DOHH2 (cell line): ENCODE results near the gene NRF1.

ENCODE experiments used
- H3F3A ChIP-seq: fragments of 200-600 bp; sonication (generic), shearing (Covaris generic); 2 replicates; pipeline ENCODE4 v1.6.0; 2016; ENCODE audit warnings: antibody characterized with exemption, mild to moderate bottlenecking; ENCODE audit not compliant: control insufficient read depth, insufficient read depth
- H3K27ac ChIP-seq: fragments of 200-600 bp; sonication (generic); 2 replicates; pipeline ENCODE4 v1.5.1; 2014; ENCODE audit warnings: low read depth, mild to moderate bottlenecking, low read length, moderate library complexity
- H3K27me3 ChIP-seq: fragments of 200-600 bp; sonication (generic); 2 replicates; pipeline ENCODE4 v1.6.1; 2014; ENCODE audit warnings: mild to moderate bottlenecking, low read length, mixed read lengths; ENCODE audit not compliant: control insufficient read depth
- H3K36me3 ChIP-seq: fragments of 200-600 bp; sonication (generic); 2 replicates; pipeline ENCODE4 v1.6.1; 2014; ENCODE audit warnings: mild to moderate bottlenecking, low read length, moderate library complexity, mixed read lengths; ENCODE audit not compliant: control insufficient read depth
- H3K4me1 ChIP-seq: fragments of 200-600 bp; sonication (generic); 2 replicates; pipeline ENCODE4 v1.6.1; 2014; ENCODE audit warnings: mild to moderate bottlenecking, low read length, mixed read lengths; ENCODE audit not compliant: control insufficient read depth
- H3K4me2 ChIP-seq: fragments of 200-600 bp; sonication (generic); 2 replicates; pipeline ENCODE4 v1.6.0; 2014; ENCODE audit warnings: mild to moderate bottlenecking, low read length, moderate library complexity
- H3K4me3 ChIP-seq: fragments of 200-600 bp; sonication (generic); 2 replicates; pipeline ENCODE4 v1.5.1; 2014; ENCODE audit warnings: mild to moderate bottlenecking, low read length, mixed read lengths
- H3K79me2 ChIP-seq: fragments of 200-600 bp; sonication (generic); 2 replicates; pipeline ENCODE4 v1.6.1; 2014; ENCODE audit warnings: mild to moderate bottlenecking, low read length, mixed read lengths; ENCODE audit not compliant: control insufficient read depth
- H3K9me2 ChIP-seq: fragments of 200-600 bp; sonication (generic); replicated peaks from 2 replicates; pipeline ENCODE4 v1.6.1; 2014; ENCODE audit warnings: mild to moderate bottlenecking, low read length, mixed read lengths; ENCODE audit not compliant: control insufficient read depth
- H3K9me3 ChIP-seq: fragments of 200-600 bp; sonication (generic); 2 replicates; pipeline ENCODE4 v1.6.1; 2014; ENCODE audit warnings: antibody characterized with exemption, low read length, mixed read lengths; ENCODE audit not compliant: control insufficient read depth, insufficient read depth
- H4K20me1 ChIP-seq: fragments of 200-600 bp; sonication (generic); 2 replicates; pipeline ENCODE4 v1.6.0; 2014; ENCODE audit warnings: low read depth, mild to moderate bottlenecking, antibody characterized with exemption, low read length, moderate library complexity; ENCODE audit not compliant: control insufficient read depth, insufficient read depth
- EZH2phosphoT487 ChIP-seq: fragments of 200-600 bp; sonication (generic); IDR thresholded peaks from 2 replicates; pipeline ENCODE4 v1.6.1; 2017; ENCODE audit warnings: borderline replicate concordance, mild to moderate bottlenecking, antibody characterized with exemption, low read length, moderate library complexity, mixed read lengths
- TF ChIP-seq, protein P1 (sequence below): fragments of 200-600 bp; sonication (generic); IDR thresholded peaks from one replicate; pipeline ENCODE4 v1.5.1; 2014; ENCODE audit warnings: antibody characterized with exemption, mild to moderate bottlenecking, low read depth, low read length; ENCODE audit not compliant: poor library complexity, severe bottlenecking

Gene NRF1

GRCh38 chr7:129604713-129605437 lies 6.6 kb upstream of the NRF1 start:
- Histone ChIP-seq H3K4me2 (no peak overlapping the region), H3K36me3 (peaks cover 41% of the 10 kb centered on the region), H3K9me2 (no peaks in the 10 kb centered on the region), H3K4me3 (no peak overlapping the region), H3K4me1 (peaks cover 16% of the 10 kb centered on the region), H3K79me2 (peaks cover 10% of the 10 kb centered on the region), H3K9me3 (no peaks in the 10 kb centered on the region), H3K27me3 (no peaks in the 10 kb centered on the region), H4K20me1 (0 out of 2 replicates have a peak, but pooled peaks cover 4% of the 10 kb centered on the region), H3K27ac (no peak overlapping the region), H3F3A (peaks cover 3% of the 10 kb centered on the region; the same call in 1 of the 2 replicates)
- TF ChIP-seq, protein P1, sequence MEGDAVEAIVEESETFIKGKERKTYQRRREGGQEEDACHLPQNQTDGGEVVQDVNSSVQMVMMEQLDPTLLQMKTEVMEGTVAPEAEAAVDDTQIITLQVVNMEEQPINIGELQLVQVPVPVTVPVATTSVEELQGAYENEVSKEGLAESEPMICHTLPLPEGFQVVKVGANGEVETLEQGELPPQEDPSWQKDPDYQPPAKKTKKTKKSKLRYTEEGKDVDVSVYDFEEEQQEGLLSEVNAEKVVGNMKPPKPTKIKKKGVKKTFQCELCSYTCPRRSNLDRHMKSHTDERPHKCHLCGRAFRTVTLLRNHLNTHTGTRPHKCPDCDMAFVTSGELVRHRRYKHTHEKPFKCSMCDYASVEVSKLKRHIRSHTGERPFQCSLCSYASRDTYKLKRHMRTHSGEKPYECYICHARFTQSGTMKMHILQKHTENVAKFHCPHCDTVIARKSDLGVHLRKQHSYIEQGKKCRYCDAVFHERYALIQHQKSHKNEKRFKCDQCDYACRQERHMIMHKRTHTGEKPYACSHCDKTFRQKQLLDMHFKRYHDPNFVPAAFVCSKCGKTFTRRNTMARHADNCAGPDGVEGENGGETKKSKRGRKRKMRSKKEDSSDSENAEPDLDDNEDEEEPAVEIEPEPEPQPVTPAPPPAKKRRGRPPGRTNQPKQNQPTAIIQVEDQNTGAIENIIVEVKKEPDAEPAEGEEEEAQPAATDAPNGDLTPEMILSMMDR, result no peak
- no peak for TF ChIP-seq EZH2phosphoT487

DNA sequence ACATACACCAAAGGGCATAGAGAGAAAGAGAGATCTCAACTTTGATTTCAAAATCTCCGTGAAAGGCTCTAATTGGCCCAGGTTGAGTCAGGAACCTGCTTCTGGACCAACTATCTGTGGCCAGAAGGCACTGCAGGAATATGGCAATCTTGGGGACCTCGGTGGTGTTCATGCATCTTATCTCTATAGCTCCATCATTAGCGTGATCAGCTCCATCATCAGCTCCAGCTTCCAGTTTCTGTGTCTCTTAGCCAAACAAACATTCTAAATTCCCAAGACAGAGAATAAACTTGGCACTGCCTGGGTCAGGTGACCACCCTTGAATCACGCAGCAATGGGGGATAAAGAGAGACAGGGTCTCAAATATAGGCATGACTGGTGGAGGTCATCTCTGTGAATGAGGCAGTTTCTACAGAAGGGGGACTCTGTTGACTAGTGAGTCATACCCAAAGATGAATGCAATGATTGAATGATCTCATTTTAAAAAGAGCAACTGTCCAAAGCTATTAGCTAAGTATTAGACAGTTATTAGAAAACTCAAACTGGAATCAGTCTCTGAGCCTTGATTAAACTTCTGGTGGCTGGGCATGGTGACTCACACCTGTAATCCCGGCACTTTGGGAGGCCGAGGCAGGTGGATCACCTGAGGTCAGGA lies 5.4 kb upstream of the NRF1 start:
- H3K36me3 ChIP-seq, result peaks cover 52% of the 10 kb centered on the region
- no peaks in the 10 kb centered on the region for H3K9me2 ChIP-seq
- H3K27me3 ChIP-seq, result no peaks in the 10 kb centered on the region
- H4K20me1 ChIP-seq, result 0 out of 2 replicates have a peak, but pooled peaks cover 4% of the 10 kb centered on the region
- H3K4me3 ChIP-seq, result no peak overlapping the region
- peaks cover 25% of the 10 kb centered on the region for H3K4me1 ChIP-seq
- no peak overlapping the region for H3K4me2 ChIP-seq
- TF ChIP-seq, protein P1, result no peak
- no peak for TF ChIP-seq EZH2phosphoT487
- H3K9me3 ChIP-seq, result no peaks in the 10 kb centered on the region
- H3K79me2 ChIP-seq, result peaks cover 22% of the 10 kb centered on the region
- H3K27ac ChIP-seq, result no peak overlapping the region
- peaks cover 3% of the 10 kb centered on the region; the same call in 1 of the 2 replicates for H3F3A ChIP-seq

DNA sequence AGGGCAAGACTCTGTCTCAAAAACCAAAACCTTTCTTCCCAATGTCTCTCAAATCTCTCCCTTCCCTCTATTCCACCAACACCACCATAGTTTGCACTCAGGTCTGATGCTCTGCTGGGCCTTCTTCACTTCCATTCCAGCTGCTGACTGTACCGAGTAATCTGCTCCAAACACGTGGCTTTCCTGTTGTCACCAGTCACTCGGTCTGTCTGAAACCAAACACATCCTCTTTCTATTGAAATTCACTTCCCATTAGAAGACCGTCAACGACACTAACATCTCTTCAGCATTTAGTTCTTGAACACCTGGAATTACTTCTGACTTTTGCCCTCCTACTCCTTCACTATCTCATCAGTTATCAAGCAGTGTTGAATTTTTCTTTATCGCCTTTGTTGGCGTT lies 4.7 kb upstream of the NRF1 start:
- TF ChIP-seq, protein P1, result no peak
- TF ChIP-seq EZH2phosphoT487, result no peak
- no peaks in the 10 kb centered on the region for H3K9me2 ChIP-seq
- H3K27ac ChIP-seq, result no peak overlapping the region

More for the DNA sequence above, 4.7 kb upstream of the NRF1 start:
- Histone ChIP-seq H4K20me1 (0 out of 2 replicates have a peak, but pooled peaks cover 4% of the 10 kb centered on the region), H3K36me3 (peaks cover 55% of the 10 kb centered on the region), H3K4me1 (peaks cover 25% of the 10 kb centered on the region), H3K4me2 (no peak overlapping the region), H3K27me3 (no peaks in the 10 kb centered on the region), H3K4me3 (no peak overlapping the region), H3K79me2 (peaks cover 25% of the 10 kb centered on the region), H3F3A (peaks cover 3% of the 10 kb centered on the region; the same call in 1 of the 2 replicates), H3K9me3 (no peaks in the 10 kb centered on the region)
